ENCODE data around the gene ABLIM3.

The ABLIM3 gene

GRCh38 chr5:149284501-149284900 lies 143.2 kb downstream of the ABLIM3 start:
- DNase-seq, result no peak

GRCh38 chr5:149285153-149285552 lies 143.9 kb downstream of the ABLIM3 start:
- DNase-seq, result no peak

GRCh38 chr5:149288436-149288835 lies 147.1 kb downstream of the ABLIM3 start:
- DNase-seq, result no peak

GRCh38 chr5:149289301-149289700 lies 148.0 kb downstream of the ABLIM3 start:
- DNase-seq, result no peak

GRCh38 chr5:149294872-149295829 lies 153.9 kb downstream of the ABLIM3 start:
- DNase-seq, result no peak

- DNase-seq, result no peak
These were observed 156.2 kb downstream of the ABLIM3 start for GRCh38 chr5:149297340-149298025.

- DNase-seq, result no peak
These were observed 156.9 kb downstream of the ABLIM3 start for GRCh38 chr5:149298163-149298562.

- no peak for DNase-seq
These were observed 157.6 kb downstream of the ABLIM3 start for GRCh38 chr5:149298842-149299404.

- DNase-seq, result no peak
These were observed 158.3 kb downstream of the ABLIM3 start for GRCh38 chr5:149299451-149300054.

- no peak for DNase-seq
These were observed 159.1 kb downstream of the ABLIM3 start for GRCh38 chr5:149300441-149300840.

GRCh38 chr5:149301049-149301743 lies 159.9 kb downstream of the ABLIM3 start:
- no peak for DNase-seq

GRCh38 chr5:149301744-149302380 lies 160.6 kb downstream of the ABLIM3 start:
- DNase-seq, result no peak

- no peak for DNase-seq
These were observed 161.3 kb downstream of the ABLIM3 start for GRCh38 chr5:149302641-149303040.

- no peak for DNase-seq
These were observed 161.9 kb downstream of the ABLIM3 start for GRCh38 chr5:149303210-149303609.

- DNase-seq, result no peak
These were observed 163.1 kb downstream of the ABLIM3 start for GRCh38 chr5:149304195-149305078.

- no peak for DNase-seq
These were observed 168.1 kb downstream of the ABLIM3 start for GRCh38 chr5:149309354-149309753.
